Trophoblast cell (in vitro differentiated cells and primary cell): Measurements from ENCODE around the gene TYK2.
"Not testable (repeated sequence)": the region's sequence is repeated elsewhere in the genome, so short reads cannot be mapped to it uniquely, and the experiment has no call there.

Experiments used
- DNase-seq, 2 donors: peaks; one replicate each; pipeline ENCODE4 v3.0.0-alpha.2; 2016
- H2AFZ ChIP-seq: 2 replicates; pipeline ENCODE4 v1.6.1; 2013; ENCODE audit warnings: low read length, moderate library complexity, mild to moderate bottlenecking; ENCODE audit not compliant: insufficient read depth, poor library complexity
- H2AK5ac ChIP-seq: 2 replicates; pipeline ENCODE4 v1.6.1; 2013; ENCODE audit warnings: mild to moderate bottlenecking, low read length
- H2BK120ac ChIP-seq: 2 replicates; pipeline ENCODE4 v1.6.1; 2013; ENCODE audit warnings: low read length, mild to moderate bottlenecking, moderate library complexity; ENCODE audit not compliant: insufficient read depth, poor library complexity
- H2BK12ac ChIP-seq: 2 replicates; pipeline ENCODE4 v1.6.1; 2013; ENCODE audit warnings: mild to moderate bottlenecking, low read length, moderate library complexity
- H2BK5ac ChIP-seq: 2 replicates; pipeline ENCODE4 v1.6.1; 2013; ENCODE audit warnings: low read length, low read depth, moderate library complexity, mild to moderate bottlenecking; ENCODE audit not compliant: poor library complexity
- H3K14ac ChIP-seq: 2 replicates; pipeline ENCODE4 v1.6.1; 2013; ENCODE audit warnings: mild to moderate bottlenecking, low read length
- H3K18ac ChIP-seq: 2 replicates; pipeline ENCODE4 v1.6.1; 2013; ENCODE audit warnings: mild to moderate bottlenecking, low read length
- H3K23ac ChIP-seq: 2 replicates; pipeline ENCODE4 v1.6.1; 2013; ENCODE audit warnings: low read length
- H3K27ac ChIP-seq: 2 replicates; pipeline ENCODE4 v1.5.1; 2013; ENCODE audit warnings: low read depth, mild to moderate bottlenecking, inconsistent platforms, low read length, moderate library complexity
- H3K27me3 ChIP-seq: 2 replicates; pipeline ENCODE4 v1.6.1; 2013; ENCODE audit warnings: inconsistent platforms, mild to moderate bottlenecking, low read length, moderate library complexity; ENCODE audit not compliant: insufficient read depth
- H3K36me3 ChIP-seq, 2 experiments: 1 replicate in 1 of 2; 2 replicates in 1 of 2; pipeline ENCODE4 v1.6.1; 2013; ENCODE audit warnings: low read length in 2 of 2, mild to moderate bottlenecking in 2 of 2, moderate library complexity in 1 of 2; ENCODE audit not compliant: insufficient read depth in 2 of 2, control insufficient read depth in 1 of 2
- H3K4ac ChIP-seq: 2 replicates; pipeline ENCODE4 v1.6.1; 2013; ENCODE audit warnings: low read depth, mild to moderate bottlenecking, low read length, moderate library complexity
- H3K4me1 ChIP-seq, 2 experiments: 1 replicate in 1 of 2; 2 replicates in 1 of 2; pipeline ENCODE4 v1.6.1; 2013; ENCODE audit warnings: low read length in 2 of 2, mild to moderate bottlenecking in 2 of 2, moderate library complexity in 1 of 2; ENCODE audit not compliant: insufficient read depth in 2 of 2, control insufficient read depth in 1 of 2
- H3K4me2 ChIP-seq: 2 replicates; pipeline ENCODE4 v1.6.1; 2013; ENCODE audit warnings: inconsistent platforms, mild to moderate bottlenecking, low read length, moderate library complexity
- H3K4me3 ChIP-seq: 2 replicates; pipeline ENCODE4 v1.5.1; 2013; ENCODE audit warnings: mild to moderate bottlenecking, low read depth, low read length, inconsistent platforms
- H3K79me1 ChIP-seq: one replicate; pipeline ENCODE4 v1.6.1; 2013; ENCODE audit warnings: low read length
- H3K79me2 ChIP-seq: 2 replicates; pipeline ENCODE4 v1.6.1; 2013; ENCODE audit warnings: low read length, mild to moderate bottlenecking; ENCODE audit not compliant: control insufficient read depth, insufficient read depth, poor library complexity
- H3K9ac ChIP-seq: 2 replicates; pipeline ENCODE4 v1.6.1; 2013; ENCODE audit warnings: mild to moderate bottlenecking, low read length
- H3K9me3 ChIP-seq: 2 replicates; pipeline ENCODE4 v1.6.1; 2013; ENCODE audit warnings: low read depth, mild to moderate bottlenecking, control low read depth, inconsistent platforms, low read length; ENCODE audit not compliant: insufficient read depth
- H4K12ac ChIP-seq: 2 replicates; pipeline ENCODE4 v1.6.1; 2013; ENCODE audit warnings: low read depth, mild to moderate bottlenecking, low read length, moderate library complexity
- H4K8ac ChIP-seq: 2 replicates; pipeline ENCODE4 v1.6.1; 2013; ENCODE audit warnings: low read depth, mild to moderate bottlenecking, low read length, moderate library complexity
- H4K91ac ChIP-seq: one replicate; pipeline ENCODE4 v1.6.1; 2013; ENCODE audit warnings: low read depth, mild to moderate bottlenecking, low read length, moderate library complexity
- WGBS: extraction: QIAGEN DNeasy Blood & Tissue Kit; methylation state at CpG from one replicate; pipeline ENCODE4 v1.1.7; 2013; ENCODE audit warnings: missing lambda C conversion rate; ENCODE audit not compliant: insufficient read length, insufficient coverage; ENCODE audit errors: extremely low coverage; 5-methylcytosine and 5-hydroxymethylcytosine counted together

The TYK2 gene

GRCh38 chr19:10372690-10373089 lies 7.7 kb downstream of the TYK2 start:
- Histone ChIP-seq H3K79me2 (no peaks in the 10 kb centered on the region), H3K18ac (no peak overlapping the region), H3K4me3 (no peak overlapping the region), H3K4me1 (no peaks in the 10 kb centered on the region), H4K12ac (no peak overlapping the region), H3K4ac (no peak overlapping the region), H3K27me3 (no peaks in the 10 kb centered on the region), H3K36me3 (peaks cover 24 to 30% of the 10 kb centered on the region in 2 experiments), H3K27ac (no peak overlapping the region), H2AK5ac (no peak overlapping the region), H2BK120ac (no peak overlapping the region), H3K79me1 (no peaks in the 10 kb centered on the region), H3K9ac (no peak overlapping the region), H3K4me2 (no peak overlapping the region), H2BK5ac (no peak overlapping the region), H3K9me3 (peaks cover 2% of the 10 kb centered on the region), H4K91ac (no peak overlapping the region), H4K8ac (no peak overlapping the region), H3K23ac (no peak overlapping the region), H3K14ac (no peak overlapping the region), H2AFZ (no peak overlapping the region), H2BK12ac (no peak overlapping the region)
- no peak for DNase-seq
- WGBS: no CpG with 5 or more reads among the region's 3 CpGs

GRCh38 chr19:10368101-10368803 lies 12.1 kb downstream of the TYK2 start:
- DNase-seq: no peak
- Histone ChIP-seq H3K4me2 (no peak overlapping the region), H3K9ac (peak overlapping the region; percentile 33), H3K27ac (no peak overlapping the region), H3K4ac (no peak overlapping the region), H2AK5ac (no peak overlapping the region), H2BK12ac (no peak overlapping the region), H3K9me3 (peaks cover 4% of the 10 kb centered on the region), H3K79me1 (no peaks in the 10 kb centered on the region), H4K8ac (no peak overlapping the region), H3K4me3 (no peak overlapping the region), H3K18ac (no peak overlapping the region), H2BK5ac (no peak overlapping the region), H3K27me3 (no peaks in the 10 kb centered on the region), H4K91ac (no peak overlapping the region), H3K23ac (no peak overlapping the region), H3K14ac (no peak overlapping the region), H4K12ac (no peak overlapping the region), H2AFZ (no peak overlapping the region), H3K36me3 (peaks cover 47 to 48% of the 10 kb centered on the region in 2 experiments), H3K79me2 (no peaks in the 10 kb centered on the region), H2BK120ac (no peak overlapping the region), H3K4me1 (no peaks in the 10 kb centered on the region)
- WGBS: no CpG with 5 or more reads among the region's 15 CpGs

GRCh38 chr19:10366950-10367512 lies 13.3 kb downstream of the TYK2 start:
- not testable (repeated sequence) for H3K4ac ChIP-seq, H3K79me1 ChIP-seq, H3K14ac ChIP-seq, H4K91ac ChIP-seq, H2BK12ac ChIP-seq, H4K8ac ChIP-seq, H2AK5ac ChIP-seq, H2BK5ac ChIP-seq, H3K4me3 ChIP-seq, H3K23ac ChIP-seq, H3K18ac ChIP-seq, H3K79me2 ChIP-seq, DNase-seq, H3K27ac ChIP-seq, H3K4me1 ChIP-seq, H3K4me2 ChIP-seq, H3K27me3 ChIP-seq, H3K9ac ChIP-seq, H2AFZ ChIP-seq, H4K12ac ChIP-seq, H3K9me3 ChIP-seq, H2BK120ac ChIP-seq
- no CpG with 5 or more reads among the region's 4 CpGs for WGBS
- H3K36me3 ChIP-seq: peaks cover 51 to 57% of the 10 kb centered on the region in 2 experiments

- Histone ChIP-seq H3K27ac (no peak overlapping the region), H4K12ac (no peak overlapping the region), H3K4me2 (no peak overlapping the region), H3K23ac (no peak overlapping the region), H2BK12ac (no peak overlapping the region), H3K9ac (no peak overlapping the region), H3K79me2 (no peaks in the 10 kb centered on the region), H3K4ac (no peak overlapping the region), H3K9me3 (peaks cover 4% of the 10 kb centered on the region), H2AK5ac (no peak overlapping the region), H3K79me1 (no peaks in the 10 kb centered on the region), H2AFZ (no peak overlapping the region), H4K91ac (no peak overlapping the region), H3K27me3 (no peaks in the 10 kb centered on the region), H2BK5ac (no peak overlapping the region), H3K4me1 (no peaks in the 10 kb centered on the region), H3K36me3 (peaks cover 61 to 70% of the 10 kb centered on the region in 2 experiments), H3K4me3 (no peak overlapping the region), H4K8ac (no peak overlapping the region), H3K14ac (no peak overlapping the region), H2BK120ac (no peak overlapping the region), H3K18ac (no peak overlapping the region)
- no peak for DNase-seq
- no CpG with 5 or more reads among the region's 23 CpGs for WGBS
These were observed 14.9 kb downstream of the TYK2 start for GRCh38 chr19:10365518-10365917.
